ENCODE measurements around the gene NR1D1.
A peak's percentile ranks its signal among the peaks of the same experiment; 100 is the strongest.

The NR1D1 gene

GRCh38 chr17:40073454-40074174 is 26.8 kb downstream of the NR1D1 start:
- Histone ChIP-seq H3K9me3 (ENCODE audit: control insufficient read depth, low read length) (no peaks in the 10 kb centered on the region), H3K4me1 (ENCODE audit: control insufficient read depth, insufficient read depth, low read length) (peaks cover 54% of the 10 kb centered on the region), H3K27me3 (ENCODE audit: control insufficient read depth, insufficient read depth, low read length, poor library complexity, severe bottlenecking) (no peaks in the 10 kb centered on the region), H3K27ac (ENCODE audit: insufficient read depth, low read depth, low read length, poor library complexity, severe bottlenecking) (no peak overlapping the region), H3K4me3 (ENCODE audit: insufficient read depth, low read depth, low read length) (no peak overlapping the region), H3K36me3 (ENCODE audit: control insufficient read depth, insufficient read depth, low read length) (no peaks in the 10 kb centered on the region)
- WGBS, 2 experiments: 94 to 95% methylated on average over 7 of the region's 7 CpGs

GRCh38 chr17:40072735-40073346 is 27.5 kb downstream of the NR1D1 start:
- no peak overlapping the region for H3K27ac ChIP-seq (ENCODE audit: insufficient read depth, low read depth, low read length, poor library complexity, severe bottlenecking)

GRCh38 chr17:40072040-40072734 is 28.2 kb downstream of the NR1D1 start:
- Histone ChIP-seq H3K36me3 (ENCODE audit: control insufficient read depth, insufficient read depth, low read length) (no peaks in the 10 kb centered on the region), H3K4me3 (ENCODE audit: insufficient read depth, low read depth, low read length) (no peak overlapping the region), H3K4me1 (ENCODE audit: control insufficient read depth, insufficient read depth, low read length) (peaks cover 62% of the 10 kb centered on the region), H3K9me3 (ENCODE audit: control insufficient read depth, low read length) (no peaks in the 10 kb centered on the region), H3K27ac (ENCODE audit: insufficient read depth, low read depth, low read length, poor library complexity, severe bottlenecking) (no peak overlapping the region), H3K27me3 (ENCODE audit: control insufficient read depth, insufficient read depth, low read length, poor library complexity, severe bottlenecking) (no peaks in the 10 kb centered on the region)
- 77% methylated on average over 19 of the region's 19 CpGs for WGBS, 2 experiments

More at GRCh38 chr17:40072735-40073346, 27.5 kb downstream of the NR1D1 start:
- Histone ChIP-seq H3K27me3 (ENCODE audit: control insufficient read depth, insufficient read depth, low read length, poor library complexity, severe bottlenecking) (no peaks in the 10 kb centered on the region), H3K4me1 (ENCODE audit: control insufficient read depth, insufficient read depth, low read length) (peaks cover 62% of the 10 kb centered on the region), H3K9me3 (ENCODE audit: control insufficient read depth, low read length) (no peaks in the 10 kb centered on the region), H3K36me3 (ENCODE audit: control insufficient read depth, insufficient read depth, low read length) (no peaks in the 10 kb centered on the region), H3K4me3 (ENCODE audit: insufficient read depth, low read depth, low read length) (no peak overlapping the region)
- 79 to 84% methylated on average over 8 of the region's 8 CpGs for WGBS, 2 experiments

GRCh38 chr17:40071313-40072039 is 28.9 kb downstream of the NR1D1 start:
- Histone ChIP-seq H3K36me3 (ENCODE audit: control insufficient read depth, insufficient read depth, low read length) (no peaks in the 10 kb centered on the region), H3K4me3 (ENCODE audit: insufficient read depth, low read depth, low read length) (no peak overlapping the region), H3K27me3 (ENCODE audit: control insufficient read depth, insufficient read depth, low read length, poor library complexity, severe bottlenecking) (no peaks in the 10 kb centered on the region), H3K9me3 (ENCODE audit: control insufficient read depth, low read length) (no peaks in the 10 kb centered on the region), H3K4me1 (ENCODE audit: control insufficient read depth, insufficient read depth, low read length) (peaks cover 63% of the 10 kb centered on the region), H3K27ac (ENCODE audit: insufficient read depth, low read depth, low read length, poor library complexity, severe bottlenecking) (peak overlapping the region; percentile 62)
- 80 to 82% methylated on average over 16 of the region's 16 CpGs for WGBS, 2 experiments

GRCh38 chr17:40070709-40071312 is 29.6 kb downstream of the NR1D1 start:
- Histone ChIP-seq H3K27ac (ENCODE audit: insufficient read depth, low read depth, low read length, poor library complexity, severe bottlenecking) (peak overlapping the region; percentile 62), H3K27me3 (ENCODE audit: control insufficient read depth, insufficient read depth, low read length, poor library complexity, severe bottlenecking) (no peaks in the 10 kb centered on the region), H3K4me1 (ENCODE audit: control insufficient read depth, insufficient read depth, low read length) (peaks cover 65% of the 10 kb centered on the region), H3K36me3 (ENCODE audit: control insufficient read depth, insufficient read depth, low read length) (no peaks in the 10 kb centered on the region), H3K9me3 (ENCODE audit: control insufficient read depth, low read length) (no peaks in the 10 kb centered on the region), H3K4me3 (ENCODE audit: insufficient read depth, low read depth, low read length) (no peak overlapping the region)
- 38 to 40% methylated on average over 8 of the region's 8 CpGs for WGBS, 2 experiments

GRCh38 chr17:40069751-40070708 is 30.4 kb downstream of the NR1D1 start:
- Histone ChIP-seq H3K27ac (ENCODE audit: insufficient read depth, low read depth, low read length, poor library complexity, severe bottlenecking) (no peak overlapping the region), H3K9me3 (ENCODE audit: control insufficient read depth, low read length) (no peaks in the 10 kb centered on the region), H3K4me1 (ENCODE audit: control insufficient read depth, insufficient read depth, low read length) (peaks cover 66% of the 10 kb centered on the region), H3K4me3 (ENCODE audit: insufficient read depth, low read depth, low read length) (no peak overlapping the region), H3K36me3 (ENCODE audit: control insufficient read depth, insufficient read depth, low read length) (no peaks in the 10 kb centered on the region), H3K27me3 (ENCODE audit: control insufficient read depth, insufficient read depth, low read length, poor library complexity, severe bottlenecking) (no peaks in the 10 kb centered on the region)
- WGBS, 2 experiments: 67 to 73% methylated on average over 13 to 14 of the region's 14 CpGs

GRCh38 chr17:40068917-40069750 is 31.3 kb downstream of the NR1D1 start:
- Histone ChIP-seq H3K36me3 (ENCODE audit: control insufficient read depth, insufficient read depth, low read length) (no peaks in the 10 kb centered on the region), H3K4me1 (ENCODE audit: control insufficient read depth, insufficient read depth, low read length) (peaks cover 74% of the 10 kb centered on the region), H3K4me3 (ENCODE audit: insufficient read depth, low read depth, low read length) (no peak overlapping the region), H3K27ac (ENCODE audit: insufficient read depth, low read depth, low read length, poor library complexity, severe bottlenecking) (peak overlapping the region; percentile 30), H3K27me3 (ENCODE audit: control insufficient read depth, insufficient read depth, low read length, poor library complexity, severe bottlenecking) (no peaks in the 10 kb centered on the region), H3K9me3 (ENCODE audit: control insufficient read depth, low read length) (no peaks in the 10 kb centered on the region)
- 21 to 25% methylated on average over 14 of the region's 14 CpGs for WGBS, 2 experiments

GRCh38 chr17:40068584-40068916 is 31.8 kb downstream of the NR1D1 start:
- Histone ChIP-seq H3K27ac (ENCODE audit: insufficient read depth, low read depth, low read length, poor library complexity, severe bottlenecking) (peak overlapping the region; percentile 30), H3K27me3 (ENCODE audit: control insufficient read depth, insufficient read depth, low read length, poor library complexity, severe bottlenecking) (no peaks in the 10 kb centered on the region), H3K4me3 (ENCODE audit: insufficient read depth, low read depth, low read length) (no peak overlapping the region), H3K9me3 (ENCODE audit: control insufficient read depth, low read length) (no peaks in the 10 kb centered on the region), H3K36me3 (ENCODE audit: control insufficient read depth, insufficient read depth, low read length) (no peaks in the 10 kb centered on the region), H3K4me1 (ENCODE audit: control insufficient read depth, insufficient read depth, low read length) (peaks cover 78% of the 10 kb centered on the region)
- WGBS, 2 experiments: 32 to 36% methylated on average over 5 of the region's 5 CpGs
